H1 (cell line): ENCODE data around the gene DYNC1I1. TPM values are rescaled to one million over a fixed set of nuclear protein-coding genes. Genes with fewer than 3 reads are reported as not detected.

Experiments
- CTCF ChIA-PET: fragments of 300-600 bp; sonication (Branson Sonifier 250); formaldehyde crosslinking; loops from one replicate; lab custom pipeline; 2021; ENCODE audit not compliant: partially characterized antibody; lab: Charles Lee
- POLR2A ChIA-PET: fragments of 300-600 bp; sonication (Branson Sonifier 250); formaldehyde crosslinking; loops from one replicate; lab custom pipeline; 2021; ENCODE audit warnings: inconsistent platforms; ENCODE audit not compliant: partially characterized antibody; lab: Charles Lee
- DNase-seq, 2 experiments: peaks; one replicate each; pipeline versions ENCODE4 v3.0.0 to v3.0.0-alpha.2; 2010 to 2022; ENCODE audit warnings: low spot score in 2 of 2, low read depth in 1 of 2, mixed read lengths in 1 of 2
- FAIRE-seq: peaks from 2 replicates; lab custom pipeline; 2011; peaks lifted over from hg19 to GRCh38; lab: Jason Lieb, UNC
- H2AFZ ChIP-seq: 2 replicates; pipeline ENCODE4 v1.8.1; 2012; ENCODE audit warnings: low read length, inconsistent platforms
- H2AK5ac ChIP-seq: 2 replicates; pipeline ENCODE4 v1.6.1; 2013; ENCODE audit warnings: low read depth, low read length
- H2BK120ac ChIP-seq: replicated peaks from 2 replicates; pipeline ENCODE3; 2013; ENCODE audit warnings: low read depth, low read length, inconsistent platforms
- H2BK12ac ChIP-seq: 2 replicates; pipeline ENCODE4 v1.6.1; 2013; ENCODE audit warnings: low read depth, low read length
- H2BK15ac ChIP-seq: 2 replicates; pipeline ENCODE4 v1.6.1; 2013; ENCODE audit warnings: low read length
- H2BK20ac ChIP-seq: 2 replicates; pipeline ENCODE4 v1.6.1; 2013; ENCODE audit warnings: low read length
- H2BK5ac ChIP-seq: 2 replicates; pipeline ENCODE4 v1.6.1; 2013; ENCODE audit warnings: low read depth, low read length
- H3K14ac ChIP-seq: 2 replicates; pipeline ENCODE4 v1.6.1; 2013; ENCODE audit warnings: inconsistent platforms; ENCODE audit not compliant: insufficient read length
- H3K18ac ChIP-seq: 2 replicates; pipeline ENCODE4 v1.6.1; 2013; ENCODE audit warnings: low read length; ENCODE audit errors: extremely low read depth
- H3K23ac ChIP-seq: 2 replicates; pipeline ENCODE4 v1.6.1; 2013; ENCODE audit warnings: inconsistent platforms; ENCODE audit not compliant: insufficient read length
- H3K23me2 ChIP-seq: 2 replicates; pipeline ENCODE4 v1.6.1; 2013; ENCODE audit warnings: low read depth, low read length
- H3K27ac ChIP-seq: 2 replicates; pipeline ENCODE4 v1.6.1; 2011; ENCODE audit warnings: low read depth, low read length, inconsistent platforms
- H3K27me3 ChIP-seq, 4 experiments: replicated peaks in 1 of 4; 1 replicate in 1 of 4; 2 replicates in 3 of 4; pipeline versions ENCODE4 v1.6.1 to v1.8.1; 2011 to 2013; ENCODE audit warnings: low read length in 3 of 4, mild to moderate bottlenecking in 3 of 4, inconsistent platforms in 2 of 4, mixed read lengths in 2 of 4, moderate library complexity in 1 of 4; ENCODE audit not compliant: control insufficient read depth in 3 of 4, insufficient read depth in 3 of 4; ENCODE audit errors: extremely low read depth in 1 of 4
- H3K36me3 ChIP-seq, 4 experiments: 2 replicates each; pipeline versions ENCODE4 v1.6.1 to v1.8.1; 2011 to 2013; ENCODE audit warnings: mild to moderate bottlenecking in 4 of 4, low read length in 3 of 4, moderate library complexity in 2 of 4, control low read depth in 1 of 4, inconsistent platforms in 1 of 4; ENCODE audit not compliant: insufficient read depth in 4 of 4, control insufficient read depth in 2 of 4
- H3K4ac ChIP-seq: replicated peaks from 2 replicates; pipeline ENCODE3; 2013; ENCODE audit warnings: low read length, low read depth, mixed read lengths, inconsistent platforms; ENCODE audit not compliant: insufficient read length
- H3K4me1 ChIP-seq, 4 experiments: replicated peaks in 1 of 4; 1 replicate in 1 of 4; 2 replicates in 3 of 4; pipeline versions ENCODE4 v1.6.1 to v1.8.1; 2011 to 2013; ENCODE audit warnings: low read length in 3 of 4, inconsistent platforms in 2 of 4, mixed read lengths in 1 of 4; ENCODE audit not compliant: insufficient read depth in 4 of 4, control insufficient read depth in 3 of 4
- H3K4me2 ChIP-seq, 2 experiments: 2 replicates each; pipeline versions ENCODE4 v1.6.1 to v1.8.1; 2011 to 2013; ENCODE audit warnings: low read depth in 2 of 2, low read length in 2 of 2, control low read depth in 1 of 2, inconsistent platforms in 1 of 2, mild to moderate bottlenecking in 1 of 2; ENCODE audit not compliant: insufficient read depth in 1 of 2
- H3K4me3 ChIP-seq, 4 experiments: fragments of 200-600, 300-600 bp in 1 of 4; sonication (generic), shearing (Covaris generic), sonication (Bioruptor Twin) in 1 of 4; 2 replicates each; pipeline versions ENCODE4 v1.5.1 to v1.8.1; 2011 to 2016; ENCODE audit warnings: low read length in 4 of 4, low read depth in 3 of 4, control low read depth in 2 of 4, inconsistent platforms in 2 of 4, mild to moderate bottlenecking in 2 of 4, mixed read lengths in 1 of 4, moderate library complexity in 1 of 4; ENCODE audit not compliant: insufficient read depth in 2 of 4; ENCODE audit errors: extremely low read depth in 1 of 4
- H3K56ac ChIP-seq: replicated peaks from 2 replicates; pipeline ENCODE3; 2013; ENCODE audit warnings: low read depth, mild to moderate bottlenecking, mixed read lengths, low read length, inconsistent platforms; ENCODE audit not compliant: insufficient read length
- H3K79me1 ChIP-seq: 2 replicates; pipeline ENCODE4 v1.6.1; 2013; ENCODE audit warnings: low read depth, low read length, control low read depth
- H3K79me2 ChIP-seq, 2 experiments: 2 replicates each; pipeline versions ENCODE4 v1.6.1 to v1.8.1; 2012 to 2013; ENCODE audit warnings: low read length in 2 of 2, mild to moderate bottlenecking in 2 of 2, inconsistent platforms in 1 of 2; ENCODE audit not compliant: insufficient read depth in 2 of 2, control insufficient read depth in 1 of 2
- H3K9ac ChIP-seq, 4 experiments: replicated peaks in 1 of 4; 1 replicate in 1 of 4; 2 replicates in 3 of 4; pipeline versions ENCODE4 v1.6.1 to v1.8.1; 2011 to 2013; ENCODE audit warnings: low read depth in 3 of 4, low read length in 3 of 4, control low read depth in 2 of 4, mild to moderate bottlenecking in 2 of 4, moderate library complexity in 2 of 4, inconsistent platforms in 1 of 4; ENCODE audit errors: extremely low read depth in 1 of 4
- H3K9me3 ChIP-seq, 2 experiments: 2 replicates each; pipeline versions ENCODE4 v1.6.1 to v1.8.1; 2012 to 2013; ENCODE audit warnings: mild to moderate bottlenecking in 2 of 2, moderate library complexity in 2 of 2, control low read depth in 1 of 2, inconsistent platforms in 1 of 2, low read depth in 1 of 2, low read length in 1 of 2, mixed read lengths in 1 of 2; ENCODE audit not compliant: insufficient read depth in 2 of 2
- H4K20me1 ChIP-seq, 2 experiments: replicated peaks in 1 of 2; 2 replicates each; pipeline versions ENCODE3 to v1.8.1; 2011 to 2013; ENCODE audit warnings: inconsistent platforms in 2 of 2, low read length in 2 of 2, mild to moderate bottlenecking in 1 of 2; ENCODE audit not compliant: insufficient read depth in 2 of 2, control insufficient read depth in 1 of 2
- H4K5ac ChIP-seq: 2 replicates; pipeline ENCODE4 v1.6.1; 2013; ENCODE audit warnings: low read length, low read depth, mixed read lengths, inconsistent platforms; ENCODE audit not compliant: insufficient read length
- H4K8ac ChIP-seq: 2 replicates; pipeline ENCODE4 v1.8.0; 2013; ENCODE audit warnings: mild to moderate bottlenecking, moderate library complexity, low read length, inconsistent platforms; ENCODE audit not compliant: insufficient read depth; ENCODE audit errors: extremely low read depth
- H4K91ac ChIP-seq: replicated peaks from 2 replicates; pipeline ENCODE3; 2013; ENCODE audit warnings: low read length, mixed read lengths, inconsistent platforms; ENCODE audit not compliant: insufficient read length
- BCL11A ChIP-seq, 2 experiments: IDR thresholded peaks; one replicate each; pipeline ENCODE4 v1.6.1; 2011; ENCODE audit warnings: low read depth in 2 of 2, low read length in 2 of 2, mild to moderate bottlenecking in 2 of 2
- FOSL1 ChIP-seq: IDR thresholded peaks from 2 replicates; pipeline ENCODE4 v1.6.1; 2011; ENCODE audit warnings: mild to moderate bottlenecking, low read depth, low read length, moderate library complexity; ENCODE audit not compliant: insufficient read depth
- HDAC2 ChIP-seq, 2 experiments: fragments of 300-600 bp in 1 of 2; sonication (generic) in 1 of 2; IDR thresholded peaks; 2 replicates each; pipeline ENCODE4 v1.6.1; 2011 to 2012; ENCODE audit warnings: low read depth in 2 of 2, low read length in 2 of 2, mild to moderate bottlenecking in 2 of 2, moderate library complexity in 2 of 2, borderline replicate concordance in 1 of 2, inconsistent platforms in 1 of 2
- MAFK ChIP-seq: IDR thresholded peaks from 2 replicates; pipeline ENCODE4 v1.6.1; 2012; ENCODE audit warnings: low read depth, mild to moderate bottlenecking, improper control_type of control experiment, low read length
- SP1 ChIP-seq: IDR thresholded peaks from 2 replicates; pipeline ENCODE4 v1.6.1; 2011; ENCODE audit warnings: low read depth, low read length
- SRF ChIP-seq: IDR thresholded peaks from 2 replicates; pipeline ENCODE4 v1.6.1; 2011; ENCODE audit warnings: mild to moderate bottlenecking, low read depth, low read length, moderate library complexity
- SUZ12 ChIP-seq: fragments of 200-600 bp; sonication (generic); IDR thresholded peaks from 2 replicates; pipeline ENCODE4 v1.6.1; 2012; ENCODE audit warnings: mild to moderate bottlenecking, inconsistent platforms, low read length, moderate library complexity, mixed read lengths
- TAF7 ChIP-seq: optimal IDR thresholded peaks from 2 replicates; pipeline ENCODE3; 2011; ENCODE audit warnings: low read depth, mild to moderate bottlenecking, inconsistent platforms, low read length, moderate library complexity, borderline replicate concordance
- WGBS, 2 experiments: shearing (Covaris generic) in 1 of 2; methylation state at CpG; one replicate each; pipeline versions ENCODE4 v1.1.6 to v1.1.7; 2013 to 2015; ENCODE audit warnings: low lambda C conversion rate in 2 of 2, mixed read lengths in 2 of 2, inconsistent platforms in 1 of 2, low coverage in 1 of 2, missing lambda C conversion rate in 1 of 2; ENCODE audit not compliant: insufficient replicate concordance in 2 of 2, insufficient coverage in 1 of 2, insufficient read length in 1 of 2; ENCODE audit errors: extremely low coverage in 1 of 2, missing lambda C conversion rate in 1 of 2; 5-methylcytosine and 5-hydroxymethylcytosine counted together
- polyA plus RNA-seq, 7 experiments: library from polyadenylated mRNA; depleted of rRNA in 3 of 7; stranded (reverse) in 5 of 7; unstranded in 2 of 7; fragments of >200 nt in 5 of 7; fragments of 200-250 nt in 2 of 7; gene quantifications; 1 replicate in 5 of 7; 2 replicates in 1 of 7; 4 replicates in 1 of 7; pipeline versions ENCODE4 v1.2.1 to v1.2.3, GENCODE V29; 2011 to 2013; ENCODE audit warnings: missing spikeins in 2 of 7, mixed read lengths in 2 of 7
- total RNA-seq: library from RNA; stranded (reverse); fragmentation: NEBNext Ultra II Directional; extraction: Animal tissue kit (Norgen Biotek cat#: 25700); gene quantifications from 2 replicates; pipeline ENCODE4 v1.2.1, GENCODE V29; 2021
- TF ChIP-seq, protein P1 (sequence below): IDR thresholded peaks from 2 replicates; pipeline ENCODE4 v1.6.1; 2012; ENCODE audit warnings: inconsistent platforms

DYNC1I1 gene
- total and polyA plus RNA-seq, 2 of the 8 experiments (the other 6 are each of a cell fraction or from before 2014, with no cell fraction given), result 0.45 to 0.58 TPM

DNA sequence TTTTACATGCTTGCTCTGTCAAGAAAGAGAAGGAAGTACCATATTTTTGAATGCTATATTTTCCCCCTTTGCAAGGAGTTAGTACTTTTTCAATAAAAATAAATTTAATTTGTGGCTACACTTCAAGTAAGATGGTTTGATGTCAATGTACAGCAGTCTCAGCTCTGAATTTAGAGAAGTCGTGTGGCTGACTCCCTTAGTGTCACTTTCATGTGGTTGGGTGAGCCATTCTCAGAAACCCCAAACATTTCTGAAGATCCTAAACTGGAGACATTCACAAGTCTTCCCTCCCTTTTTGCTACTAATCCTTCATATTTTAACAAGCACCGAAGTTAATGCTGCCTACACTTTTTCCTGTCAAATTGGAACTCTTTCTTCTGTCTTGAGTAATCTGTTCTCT lies 244.4 kb downstream of the DYNC1I1 start:
- Histone ChIP-seq H3K4ac (no peak overlapping the region), H2BK12ac (no peak overlapping the region), H3K4me2 (no peak overlapping the region), H4K91ac (no peak overlapping the region), H3K27ac (no peak overlapping the region), H3K4me3 (no peak overlapping the region), H4K8ac (no peak overlapping the region), H3K14ac (no peak overlapping the region), H3K23ac (no peak overlapping the region), H3K79me1 (no peaks in the 10 kb centered on the region), H4K5ac (no peak overlapping the region), H4K20me1 (no peaks in the 10 kb centered on the region), H3K23me2 (no peaks in the 10 kb centered on the region; the same call in 1 of the 2 replicates), H3K36me3 (no peaks in the 10 kb centered on the region)
- 92% methylated on average over 2 of the region's 2 CpGs; no CpG with 5 or more reads in 1 of the 2 experiments for WGBS, 2 experiments
- DNase-seq, result no peak
- POLR2A ChIA-PET, result no interaction called here
- no peak for TF ChIP-seq SP1
- TF ChIP-seq SUZ12, result no peak
- no peak for TF ChIP-seq HDAC2 (IDR thresholded peaks at IDR 0.05; ENCODE audit: borderline replicate concordance in 1 of 2, low read depth in 2 of 2, low read length in 2 of 2)
- TF ChIP-seq SRF, result no peak
- TF ChIP-seq BCL11A (IDR thresholded peaks at IDR 0.05; ENCODE audit: low read depth in 2 of 2, low read length in 2 of 2), result no peak
- no peak for TF ChIP-seq FOSL1
- no peak for TF ChIP-seq TAF7
- TF ChIP-seq, protein P1, sequence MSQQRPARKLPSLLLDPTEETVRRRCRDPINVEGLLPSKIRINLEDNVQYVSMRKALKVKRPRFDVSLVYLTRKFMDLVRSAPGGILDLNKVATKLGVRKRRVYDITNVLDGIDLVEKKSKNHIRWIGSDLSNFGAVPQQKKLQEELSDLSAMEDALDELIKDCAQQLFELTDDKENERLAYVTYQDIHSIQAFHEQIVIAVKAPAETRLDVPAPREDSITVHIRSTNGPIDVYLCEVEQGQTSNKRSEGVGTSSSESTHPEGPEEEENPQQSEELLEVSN, result no peak
- TF ChIP-seq MAFK, result no peak
- TF ChIP-seq, all 59 proteins: peak for 0
- H3K18ac ChIP-seq, result no peak overlapping the region
- no peak overlapping the region for H2BK5ac ChIP-seq
- FAIRE-seq, result no peak
- no peak overlapping the region for H2BK15ac ChIP-seq
- H3K79me2 ChIP-seq, result no peaks in the 10 kb centered on the region
- no peaks in the 10 kb centered on the region for H3K9me3 ChIP-seq
- CTCF ChIA-PET, result no interaction called here
- no peaks in the 10 kb centered on the region for H3K27me3 ChIP-seq
- H3K9ac ChIP-seq, result no peak overlapping the region
- no peak overlapping the region for H2BK120ac ChIP-seq
- H2AK5ac ChIP-seq, result no peak overlapping the region
- H2AFZ ChIP-seq, result no peak overlapping the region
- no peak overlapping the region for H3K56ac ChIP-seq
- H2BK20ac ChIP-seq, result no peak overlapping the region
- no peaks in the 10 kb centered on the region for H3K4me1 ChIP-seq
